ENCODE data around the gene FRY.

Gene FRY

GRCh38 chr13:32203736-32204135, 172.2 kb downstream of the FRY start:
- Histone ChIP-seq H3K4me3 (replicated peaks; ENCODE audit: insufficient read depth, low read length) (no peak overlapping the region), H3K27ac (replicated peaks) (no peak overlapping the region), H3K27me3 (ENCODE audit: insufficient read depth, poor library complexity, severe bottlenecking) (no peaks in the 10 kb centered on the region)
- DNase-seq (ENCODE audit: low read depth in 1 of 2, low spot score in 1 of 2), result no peak
- TF ChIP-seq POLR2AphosphoS5 (IDR thresholded peaks at IDR 0.05; ENCODE audit: low read depth) (no peak), SPI1 (IDR thresholded peaks at IDR 0.05; ENCODE audit: borderline replicate concordance, low read depth) (no peak), GABPA (IDR thresholded peaks at IDR 0.05; ENCODE audit: low read depth) (no peak), REST (IDR thresholded peaks at IDR 0.05; ENCODE audit: insufficient replicate concordance, low read depth) (no peak), CTCF (IDR thresholded peaks at IDR 0.05; ENCODE audit: insufficient read depth, low read length) (no peak)

GRCh38 chr13:32205431-32206096, 174.0 kb downstream of the FRY start:
- H3K27ac ChIP-seq (replicated peaks), result no peak overlapping the region
- no peak for DNase-seq (ENCODE audit: low read depth in 1 of 2, low spot score in 1 of 2)
- H3K27me3 ChIP-seq (ENCODE audit: insufficient read depth, poor library complexity, severe bottlenecking), result no peaks in the 10 kb centered on the region
- no peak overlapping the region for H3K4me3 ChIP-seq (replicated peaks; ENCODE audit: insufficient read depth, low read length)
- TF ChIP-seq CTCF (IDR thresholded peaks at IDR 0.05; ENCODE audit: insufficient read depth, low read length) (no peak), SPI1 (IDR thresholded peaks at IDR 0.05; ENCODE audit: borderline replicate concordance, low read depth) (no peak), REST (IDR thresholded peaks at IDR 0.05; ENCODE audit: insufficient replicate concordance, low read depth) (no peak), GABPA (IDR thresholded peaks at IDR 0.05; ENCODE audit: low read depth) (no peak), POLR2AphosphoS5 (IDR thresholded peaks at IDR 0.05; ENCODE audit: low read depth) (no peak)

GRCh38 chr13:32206097-32206740, 174.6 kb downstream of the FRY start:
- no peak for DNase-seq (ENCODE audit: low read depth in 1 of 2, low spot score in 1 of 2)
- Histone ChIP-seq H3K27ac (replicated peaks) (no peak overlapping the region), H3K27me3 (ENCODE audit: insufficient read depth, poor library complexity, severe bottlenecking) (no peaks in the 10 kb centered on the region), H3K4me3 (replicated peaks; ENCODE audit: insufficient read depth, low read length) (no peak overlapping the region)
- TF ChIP-seq REST (IDR thresholded peaks at IDR 0.05; ENCODE audit: insufficient replicate concordance, low read depth) (no peak), GABPA (IDR thresholded peaks at IDR 0.05; ENCODE audit: low read depth) (no peak), CTCF (IDR thresholded peaks at IDR 0.05; ENCODE audit: insufficient read depth, low read length) (no peak), POLR2AphosphoS5 (IDR thresholded peaks at IDR 0.05; ENCODE audit: low read depth) (no peak), SPI1 (IDR thresholded peaks at IDR 0.05; ENCODE audit: borderline replicate concordance, low read depth) (no peak)

All from HL-60 (cell line).